B cell (primary cell): ENCODE measurements around the gene IGFBP3.

Experiments
- EZH2 ChIP-seq: IDR thresholded peaks from 2 replicates; pipeline ENCODE4 v1.6.1; 2012; ENCODE audit warnings: borderline replicate concordance, low read depth, mild to moderate bottlenecking, moderate library complexity, low read length; ENCODE audit not compliant: insufficient read depth, poor library complexity, severe bottlenecking
- TF ChIP-seq, protein P1 (sequence below): fragments of 200-600 bp; IDR thresholded peaks from one replicate; pipeline ENCODE4 v1.8.0; 2022; ENCODE audit warnings: antibody characterized with exemption, mild to moderate bottlenecking

DNA sequence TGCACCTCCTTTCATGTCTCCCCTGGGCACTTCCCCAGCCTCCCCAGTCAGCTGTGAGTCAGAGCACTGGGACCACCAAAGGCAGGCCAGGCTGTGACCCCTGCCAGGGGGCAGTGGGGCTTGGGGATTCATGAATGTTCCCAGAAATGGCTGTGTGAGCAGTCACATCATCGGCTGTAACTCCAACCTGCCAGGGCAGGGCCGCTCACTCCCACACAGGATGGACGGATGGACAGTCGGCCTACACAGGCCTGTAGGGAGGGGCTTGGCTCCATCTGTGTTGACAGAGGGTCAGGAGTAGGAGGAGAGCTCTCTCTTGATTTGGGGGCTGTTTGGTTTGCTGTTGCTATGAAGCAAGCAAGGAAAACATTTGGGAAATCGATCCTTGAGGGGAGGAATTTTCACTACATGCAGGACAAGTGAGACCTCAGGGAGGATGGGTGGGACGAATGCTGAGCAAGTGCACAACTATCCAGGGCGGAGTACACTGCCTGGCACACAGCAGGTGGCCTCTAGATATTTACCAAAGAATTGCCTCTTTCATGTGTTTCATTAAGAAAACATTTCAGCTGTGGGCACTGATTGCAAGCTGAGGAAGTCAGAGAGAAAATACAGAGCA is 35.7 kb downstream of the IGFBP3 start:
- TF ChIP-seq, protein P1, sequence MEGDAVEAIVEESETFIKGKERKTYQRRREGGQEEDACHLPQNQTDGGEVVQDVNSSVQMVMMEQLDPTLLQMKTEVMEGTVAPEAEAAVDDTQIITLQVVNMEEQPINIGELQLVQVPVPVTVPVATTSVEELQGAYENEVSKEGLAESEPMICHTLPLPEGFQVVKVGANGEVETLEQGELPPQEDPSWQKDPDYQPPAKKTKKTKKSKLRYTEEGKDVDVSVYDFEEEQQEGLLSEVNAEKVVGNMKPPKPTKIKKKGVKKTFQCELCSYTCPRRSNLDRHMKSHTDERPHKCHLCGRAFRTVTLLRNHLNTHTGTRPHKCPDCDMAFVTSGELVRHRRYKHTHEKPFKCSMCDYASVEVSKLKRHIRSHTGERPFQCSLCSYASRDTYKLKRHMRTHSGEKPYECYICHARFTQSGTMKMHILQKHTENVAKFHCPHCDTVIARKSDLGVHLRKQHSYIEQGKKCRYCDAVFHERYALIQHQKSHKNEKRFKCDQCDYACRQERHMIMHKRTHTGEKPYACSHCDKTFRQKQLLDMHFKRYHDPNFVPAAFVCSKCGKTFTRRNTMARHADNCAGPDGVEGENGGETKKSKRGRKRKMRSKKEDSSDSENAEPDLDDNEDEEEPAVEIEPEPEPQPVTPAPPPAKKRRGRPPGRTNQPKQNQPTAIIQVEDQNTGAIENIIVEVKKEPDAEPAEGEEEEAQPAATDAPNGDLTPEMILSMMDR: no peak
- no peak for TF ChIP-seq EZH2
